Endodermal cell (in vitro differentiated cells): ENCODE measurements around the gene WDR7. TPM values are rescaled to one million over a fixed set of nuclear protein-coding genes. Genes with fewer than 3 reads are reported as not detected.

Experiments used
- DNase-seq: peaks from one replicate; pipeline ENCODE4 v3.0.0-alpha.2; 2017
- H3K27ac ChIP-seq: 2 replicates; pipeline ENCODE4 v1.5.1; 2013; ENCODE audit warnings: mild to moderate bottlenecking, low read depth, low read length, moderate library complexity
- H3K27me3 ChIP-seq: 2 replicates; pipeline ENCODE4 v1.6.1; 2013; ENCODE audit warnings: mild to moderate bottlenecking, low read length, moderate library complexity; ENCODE audit not compliant: insufficient read depth, control insufficient read depth, poor library complexity, severe bottlenecking
- H3K36me3 ChIP-seq: 2 replicates; pipeline ENCODE4 v1.7.0; 2013; ENCODE audit warnings: mild to moderate bottlenecking, low read length, moderate library complexity; ENCODE audit not compliant: control insufficient read depth, insufficient read depth
- H3K4me1 ChIP-seq: one replicate; pipeline ENCODE4 v1.7.0; 2013; ENCODE audit warnings: low read length; ENCODE audit not compliant: control insufficient read depth, insufficient read depth
- H3K4me3 ChIP-seq: 2 replicates; pipeline ENCODE4 v1.5.1; 2013; ENCODE audit warnings: mild to moderate bottlenecking, low read length, moderate library complexity
- H3K9ac ChIP-seq: 2 replicates; pipeline ENCODE4 v1.6.1; 2013; ENCODE audit warnings: mild to moderate bottlenecking, low read length, moderate library complexity; ENCODE audit not compliant: poor library complexity, severe bottlenecking; ENCODE audit errors: extremely low read depth
- H3K9me3 ChIP-seq: 2 replicates; pipeline ENCODE4 v1.6.1; 2013; ENCODE audit warnings: mild to moderate bottlenecking, low read length, moderate library complexity; ENCODE audit not compliant: control insufficient read depth
- H3K27ac Mint-ChIP-seq: 2 replicates; pipeline ENCODE4 v1.8.0; 2020; ENCODE audit warnings: mixed read lengths
- H3K27me3 Mint-ChIP-seq: 2 replicates; pipeline ENCODE4 v1.8.0; 2021; ENCODE audit warnings: mild to moderate bottlenecking, mixed read lengths; ENCODE audit not compliant: insufficient read depth
- H3K36me3 Mint-ChIP-seq: 2 replicates; pipeline ENCODE4 v1.8.0; 2020; ENCODE audit warnings: low read depth, mixed read lengths
- H3K4me1 Mint-ChIP-seq: 2 replicates; pipeline ENCODE4 v1.8.0; 2020; ENCODE audit warnings: mixed read lengths
- H3K4me3 Mint-ChIP-seq: 2 replicates; pipeline ENCODE4 v1.8.0; 2020; ENCODE audit warnings: mild to moderate bottlenecking, moderate library complexity, mixed read lengths
- H3K9me3 Mint-ChIP-seq: 2 replicates; pipeline ENCODE4 v1.8.0; 2020; ENCODE audit warnings: mild to moderate bottlenecking, mixed read lengths
- WGBS, 2 experiments: methylation state at CpG; one replicate each; pipeline versions ENCODE4 v1.1.5 to v1.1.7; 2013; ENCODE audit warnings: missing lambda C conversion rate in 2 of 2, mixed read lengths in 1 of 2; ENCODE audit not compliant: insufficient coverage in 1 of 2, insufficient read length in 1 of 2; 5-methylcytosine and 5-hydroxymethylcytosine counted together
- total RNA-seq, 2 donors: library from RNA; stranded (reverse); fragmentation: NEBNext Ultra II Directional in 1 of 2; extraction: Animal tissue kit (Norgen Biotek cat#: 25700) in 1 of 2; gene quantifications; 2 replicates in 1 of 2; 3 replicates in 1 of 2; pipeline ENCODE4 v1.2.1, GENCODE V29; 2021
- TF ChIP-seq, protein P1 (sequence below): fragments of 200-600 bp; sonication (generic); conservative IDR thresholded peaks from 2 replicates; pipeline ENCODE4 v1.5.0; 2021; ENCODE audit warnings: antibody characterized with exemption, mild to moderate bottlenecking

WDR7 gene
- total RNA-seq, 2 donors from 2014 or later: 17.1 to 22.5 TPM

DNA sequence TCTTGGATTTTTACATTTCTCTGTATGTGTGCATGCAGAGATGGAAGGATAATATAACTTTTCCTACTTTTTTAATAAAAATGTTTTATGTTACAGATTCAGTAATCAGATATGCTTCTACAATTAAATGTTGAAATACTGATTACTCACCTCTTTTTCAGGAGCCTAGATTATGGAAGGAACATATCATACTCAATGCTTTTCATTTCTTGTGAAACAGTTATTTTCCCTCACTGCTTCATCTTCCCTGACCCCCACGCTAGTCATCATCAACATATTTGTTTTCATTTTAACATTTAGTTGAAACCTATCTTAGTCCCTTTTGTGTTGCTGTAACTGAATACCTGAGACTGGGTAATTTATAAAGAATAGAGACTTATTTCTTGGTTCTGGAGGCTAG is 190.7 kb downstream of the WDR7 start:
- Mint-ChIP-seq H3K9me3 (peaks cover 4% of the 10 kb centered on the region), H3K4me1 (no peaks in the 10 kb centered on the region), H3K27me3 (no peaks in the 10 kb centered on the region), H3K27ac (no peak overlapping the region), H3K4me3 (no peak overlapping the region), H3K36me3 (no peaks in the 10 kb centered on the region)
- WGBS, 2 experiments: 100% methylated on average over 1 of the region's 1 CpG; no CpG with 5 or more reads in 1 of the 2 experiments
- no peak overlapping the region for H3K27ac ChIP-seq
- no peaks in the 10 kb centered on the region for H3K4me1 ChIP-seq
- H3K36me3 ChIP-seq: no peaks in the 10 kb centered on the region
- H3K4me3 ChIP-seq: no peak overlapping the region
- no peaks in the 10 kb centered on the region for H3K27me3 ChIP-seq
- H3K9ac ChIP-seq: no peak overlapping the region
- TF ChIP-seq, protein P1, sequence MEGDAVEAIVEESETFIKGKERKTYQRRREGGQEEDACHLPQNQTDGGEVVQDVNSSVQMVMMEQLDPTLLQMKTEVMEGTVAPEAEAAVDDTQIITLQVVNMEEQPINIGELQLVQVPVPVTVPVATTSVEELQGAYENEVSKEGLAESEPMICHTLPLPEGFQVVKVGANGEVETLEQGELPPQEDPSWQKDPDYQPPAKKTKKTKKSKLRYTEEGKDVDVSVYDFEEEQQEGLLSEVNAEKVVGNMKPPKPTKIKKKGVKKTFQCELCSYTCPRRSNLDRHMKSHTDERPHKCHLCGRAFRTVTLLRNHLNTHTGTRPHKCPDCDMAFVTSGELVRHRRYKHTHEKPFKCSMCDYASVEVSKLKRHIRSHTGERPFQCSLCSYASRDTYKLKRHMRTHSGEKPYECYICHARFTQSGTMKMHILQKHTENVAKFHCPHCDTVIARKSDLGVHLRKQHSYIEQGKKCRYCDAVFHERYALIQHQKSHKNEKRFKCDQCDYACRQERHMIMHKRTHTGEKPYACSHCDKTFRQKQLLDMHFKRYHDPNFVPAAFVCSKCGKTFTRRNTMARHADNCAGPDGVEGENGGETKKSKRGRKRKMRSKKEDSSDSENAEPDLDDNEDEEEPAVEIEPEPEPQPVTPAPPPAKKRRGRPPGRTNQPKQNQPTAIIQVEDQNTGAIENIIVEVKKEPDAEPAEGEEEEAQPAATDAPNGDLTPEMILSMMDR: no peak
- H3K9me3 ChIP-seq: no peaks in the 10 kb centered on the region
- no peak for DNase-seq

DNA sequence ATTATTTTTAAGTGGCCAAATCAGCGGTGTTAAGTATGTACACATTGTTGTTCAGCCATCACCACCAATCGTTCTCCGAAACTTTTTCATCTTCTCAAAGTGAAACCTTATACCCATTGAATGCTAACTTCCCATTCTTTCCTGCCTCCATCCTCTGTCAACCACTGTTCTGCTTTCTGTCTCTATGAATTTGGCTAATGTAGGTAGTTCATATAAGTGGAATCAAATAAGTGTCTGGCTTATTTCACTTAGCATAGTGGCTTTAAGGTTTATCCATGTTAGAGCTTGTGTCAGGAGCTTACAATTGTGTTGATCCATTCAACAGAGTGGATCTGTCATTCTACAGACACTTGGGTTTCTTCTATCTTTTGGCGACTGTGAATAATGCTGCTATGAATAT is 192.1 kb downstream of the WDR7 start:
- H3K4me1 Mint-ChIP-seq: no peaks in the 10 kb centered on the region
- no peak overlapping the region for H3K27ac Mint-ChIP-seq

DNA sequence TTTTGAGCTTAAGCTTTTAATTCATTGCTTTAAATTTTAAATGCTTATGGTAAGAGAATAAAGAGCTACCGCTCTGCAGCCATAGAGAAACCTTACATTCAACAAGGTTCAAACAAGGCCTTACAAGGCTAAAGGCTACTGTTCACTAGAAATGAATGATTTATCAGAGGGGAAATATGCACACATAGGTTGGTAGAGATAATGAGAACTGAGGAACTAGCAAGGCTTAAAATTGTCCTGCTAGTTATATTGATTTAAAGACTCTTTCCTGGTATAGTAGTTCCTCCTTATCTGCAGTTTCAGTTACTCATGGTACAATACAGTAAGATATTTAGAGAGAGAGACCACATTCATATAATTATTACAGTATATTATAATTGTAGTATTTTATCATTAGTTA is 193.4 kb downstream of the WDR7 start:
- H3K4me1 Mint-ChIP-seq: no peaks in the 10 kb centered on the region
- H3K9me3 ChIP-seq: no peaks in the 10 kb centered on the region
- DNase-seq: no peak
- H3K4me1 ChIP-seq: no peaks in the 10 kb centered on the region
- WGBS, 2 experiments: 94% methylated on average over 1 of the region's 1 CpG; no CpG with 5 or more reads in 1 of the 2 experiments
- no peaks in the 10 kb centered on the region for H3K36me3 ChIP-seq
- TF ChIP-seq, protein P1: no peak
- H3K27me3 ChIP-seq: no peaks in the 10 kb centered on the region
- H3K4me3 ChIP-seq: no peak overlapping the region
- no peak overlapping the region for H3K27ac ChIP-seq
- no peak overlapping the region for H3K9ac ChIP-seq
- peaks cover 7% of the 10 kb centered on the region for H3K9me3 Mint-ChIP-seq
- no peaks in the 10 kb centered on the region for H3K36me3 Mint-ChIP-seq
- no peaks in the 10 kb centered on the region for H3K27me3 Mint-ChIP-seq
- H3K27ac Mint-ChIP-seq: no peak overlapping the region
- H3K4me3 Mint-ChIP-seq: no peak overlapping the region

More for the DNA sequence above, 192.1 kb downstream of the WDR7 start:
- 94% methylated on average over 3 to 4 of the region's 4 CpGs for WGBS, 2 experiments
- no peaks in the 10 kb centered on the region for H3K27me3 ChIP-seq
- no peak for DNase-seq
- Mint-ChIP-seq H3K9me3 (peaks cover 7% of the 10 kb centered on the region), H3K27me3 (no peaks in the 10 kb centered on the region), H3K36me3 (no peaks in the 10 kb centered on the region), H3K4me3 (no peak overlapping the region)
- H3K4me3 ChIP-seq: no peak overlapping the region
- H3K9ac ChIP-seq: no peak overlapping the region
- TF ChIP-seq, protein P1: no peak
- no peaks in the 10 kb centered on the region for H3K9me3 ChIP-seq
- no peaks in the 10 kb centered on the region for H3K4me1 ChIP-seq
- H3K36me3 ChIP-seq: no peaks in the 10 kb centered on the region
- H3K27ac ChIP-seq: no peak overlapping the region
